Measurements from ENCODE around the gene CMTM6.
"Not testable (repeated sequence)": the region's sequence is repeated elsewhere in the genome, so short reads cannot be mapped to it uniquely, and the experiment has no call there.

Gene CMTM6

DNA sequence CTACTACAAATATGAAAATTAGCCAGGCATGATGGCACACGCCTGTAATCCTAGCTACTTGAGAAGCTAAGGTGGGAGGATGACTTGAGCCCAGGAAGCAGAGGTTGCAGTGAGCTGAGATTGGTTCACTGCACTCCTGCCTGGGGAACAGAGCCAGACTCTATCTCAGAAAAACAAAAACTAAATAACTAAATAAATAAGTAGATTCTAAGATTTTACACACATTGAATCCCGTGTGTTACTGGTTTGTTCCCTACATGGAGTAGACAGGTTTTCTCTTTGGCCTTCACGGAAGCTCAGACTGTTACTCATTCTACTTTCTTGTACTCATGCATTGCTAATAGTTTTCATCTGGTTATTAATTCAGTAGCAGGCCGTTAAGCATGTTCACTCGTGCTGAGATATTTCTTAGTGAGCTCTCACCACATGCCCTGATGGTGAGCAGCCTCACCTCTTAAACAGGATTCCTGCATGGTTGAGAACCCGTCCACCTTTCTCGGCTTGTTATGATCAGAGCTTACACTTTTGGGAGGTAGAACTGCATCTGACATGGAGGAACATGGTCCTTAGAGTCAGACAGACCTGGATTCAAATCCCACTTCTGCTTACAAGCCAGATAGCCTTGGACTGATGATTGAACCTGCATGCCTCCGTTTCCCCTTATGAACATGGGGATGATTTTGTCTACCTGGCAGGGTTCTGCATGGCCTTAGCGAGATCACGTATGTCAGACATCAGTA, 61.9 kb downstream of the CMTM6 start:
- DNase-seq, result no peak

DNA sequence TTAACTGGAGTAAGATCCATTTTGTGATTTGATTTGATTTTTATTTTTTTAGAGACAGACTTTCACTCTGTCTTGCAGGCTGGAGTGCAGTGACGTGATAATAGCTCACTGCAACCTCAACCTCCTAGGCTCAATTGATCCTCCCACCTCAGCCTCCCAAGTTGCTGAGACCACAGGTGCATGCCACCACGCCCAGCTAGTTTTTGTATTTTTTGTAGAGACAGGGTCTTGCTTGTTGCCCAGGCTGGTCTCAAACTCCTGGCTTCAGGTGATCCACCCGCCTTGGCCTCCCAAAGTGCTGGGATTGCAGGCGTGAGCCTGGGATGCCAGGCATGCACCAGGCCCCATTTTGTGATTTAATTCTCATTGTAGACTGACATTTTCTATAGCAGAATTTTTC, 63.2 kb downstream of the CMTM6 start:
- not testable (repeated sequence) for DNase-seq

DNA sequence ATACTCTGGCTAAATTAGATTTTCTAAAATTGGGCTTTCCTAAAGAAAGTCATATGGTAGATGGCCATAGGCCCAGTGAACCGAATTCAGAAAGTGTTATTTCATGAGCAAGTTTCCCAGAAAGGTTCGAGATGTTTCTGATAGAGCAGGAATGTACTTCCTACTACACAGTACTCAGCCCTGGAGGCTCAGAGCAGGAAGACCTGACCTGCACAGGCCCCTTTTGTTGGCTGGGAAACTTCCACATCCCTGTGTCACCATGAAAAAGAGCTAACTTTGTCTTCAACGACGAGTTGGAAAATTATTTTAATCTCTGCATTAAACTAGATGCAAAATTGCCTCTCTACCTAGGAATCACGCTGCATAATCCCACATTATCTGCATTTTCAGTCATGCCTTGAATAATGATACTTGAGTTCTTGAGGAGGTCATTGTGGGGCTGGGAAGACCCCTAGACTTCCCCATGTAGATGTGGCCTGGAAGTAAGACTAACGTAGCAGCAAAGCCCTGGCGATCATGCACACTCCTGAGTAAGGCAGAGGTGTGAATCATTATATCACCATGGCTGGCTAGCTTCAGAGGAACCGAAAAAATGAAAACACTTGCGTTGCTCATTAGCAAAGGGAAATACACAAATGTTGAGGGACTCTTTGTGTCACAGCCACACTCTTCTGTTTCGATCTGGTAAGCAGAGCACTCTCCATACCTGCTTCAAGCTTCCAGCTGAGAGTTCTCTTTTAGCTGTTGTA, 63.9 kb downstream of the CMTM6 start:
- DNase-seq, result no peak

DNA sequence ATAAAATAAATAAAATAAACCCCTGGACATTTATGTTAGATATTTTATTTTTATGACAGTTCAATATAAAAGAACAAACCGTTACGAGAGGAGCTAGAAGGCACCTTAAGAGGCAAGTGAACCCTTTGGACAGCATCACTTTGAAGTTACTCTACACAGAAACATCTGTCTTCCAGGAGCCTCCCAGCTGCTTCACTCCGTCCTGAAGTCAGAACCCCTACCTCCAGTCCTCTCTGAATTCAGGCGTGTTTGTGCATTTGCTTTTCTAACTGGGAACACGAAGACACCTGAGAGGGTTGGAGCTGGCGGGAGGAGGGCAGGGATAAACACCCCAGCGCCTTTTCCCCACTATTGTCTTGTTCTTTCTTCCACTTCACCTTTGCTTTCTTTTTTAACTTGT, 64.8 kb downstream of the CMTM6 start:
- no peak for DNase-seq

DNA sequence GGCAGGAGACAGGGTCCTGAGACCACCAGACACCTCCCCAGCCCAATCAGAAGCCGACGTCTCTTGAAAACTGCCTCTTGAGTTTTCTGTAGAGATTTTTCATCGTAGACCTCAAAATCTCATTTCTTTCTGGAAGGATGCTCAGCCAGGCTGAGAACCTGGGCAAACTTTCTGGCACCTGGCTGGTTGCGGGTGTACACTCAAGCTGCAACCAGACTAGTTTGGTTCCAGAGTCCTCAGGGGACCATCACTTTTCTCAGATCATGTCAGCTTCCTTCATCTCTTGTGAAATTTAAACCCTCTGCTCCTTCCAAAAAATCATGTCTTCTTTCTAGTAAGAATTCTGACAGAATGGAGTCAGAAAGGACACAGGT, 65.8 kb downstream of the CMTM6 start:
- no peak for DNase-seq

DNA sequence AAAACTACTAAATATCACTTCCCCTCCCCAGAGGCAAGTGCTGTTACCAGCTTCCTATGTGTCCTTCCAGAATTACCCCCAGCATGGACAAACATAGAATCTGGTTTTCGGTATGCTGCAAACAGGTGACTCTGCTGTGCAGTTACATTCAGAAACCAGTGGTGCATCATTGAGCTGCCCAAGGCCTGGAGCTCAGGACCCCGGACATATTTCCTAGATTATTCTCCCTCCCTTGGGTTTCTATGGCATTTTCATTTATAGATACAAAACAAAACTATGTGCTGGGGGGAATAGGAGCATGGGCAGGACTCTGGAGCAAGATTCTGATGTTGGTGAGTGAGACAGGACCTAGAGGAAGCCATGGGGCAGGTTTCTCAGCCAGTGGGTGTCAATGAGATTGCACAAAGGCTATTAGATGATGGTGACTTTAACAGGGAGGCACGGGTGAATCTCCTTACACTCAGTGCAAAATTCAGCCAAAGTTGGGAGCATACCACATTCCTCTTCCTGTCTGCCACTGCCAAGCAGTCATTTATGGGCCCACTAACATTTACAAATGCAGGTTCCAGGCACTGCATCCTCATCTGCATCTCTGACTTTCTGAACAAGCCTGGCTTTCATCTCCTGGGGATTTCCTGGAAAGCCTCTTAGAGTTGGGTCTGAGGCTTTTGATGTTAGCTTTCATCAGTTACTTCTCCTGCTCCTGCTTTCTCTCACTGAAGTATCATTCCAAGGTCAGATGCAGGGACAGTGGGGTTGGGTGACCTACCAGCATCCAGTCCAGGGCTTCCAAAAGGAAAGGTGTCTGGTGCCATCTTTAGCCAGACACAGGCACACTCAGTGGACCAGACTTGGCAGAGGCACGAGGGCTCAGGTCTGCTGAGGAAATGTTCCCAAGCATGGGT, 66.5 kb downstream of the CMTM6 start:
- DNase-seq, result no peak

DNA sequence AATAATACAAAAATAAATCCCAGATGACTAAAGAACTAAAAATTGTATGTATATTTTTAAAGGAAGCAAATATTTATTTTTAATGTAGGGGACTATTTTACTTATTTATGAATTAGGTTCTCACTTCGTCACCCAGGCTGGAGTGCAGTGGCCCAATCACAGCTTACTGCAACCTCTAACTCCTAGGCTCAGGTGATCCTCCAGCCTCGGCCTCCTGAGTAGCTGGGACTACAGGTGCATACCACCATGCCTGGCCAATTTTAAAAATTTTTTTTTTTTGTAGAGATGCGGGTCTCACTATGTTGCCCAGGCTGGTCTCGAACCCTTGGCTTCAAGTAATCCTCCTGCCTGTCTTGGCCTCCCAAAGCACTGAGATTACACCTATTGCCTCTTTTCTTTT, 68.4 kb downstream of the CMTM6 start:
- DNase-seq, result no peak

DNA sequence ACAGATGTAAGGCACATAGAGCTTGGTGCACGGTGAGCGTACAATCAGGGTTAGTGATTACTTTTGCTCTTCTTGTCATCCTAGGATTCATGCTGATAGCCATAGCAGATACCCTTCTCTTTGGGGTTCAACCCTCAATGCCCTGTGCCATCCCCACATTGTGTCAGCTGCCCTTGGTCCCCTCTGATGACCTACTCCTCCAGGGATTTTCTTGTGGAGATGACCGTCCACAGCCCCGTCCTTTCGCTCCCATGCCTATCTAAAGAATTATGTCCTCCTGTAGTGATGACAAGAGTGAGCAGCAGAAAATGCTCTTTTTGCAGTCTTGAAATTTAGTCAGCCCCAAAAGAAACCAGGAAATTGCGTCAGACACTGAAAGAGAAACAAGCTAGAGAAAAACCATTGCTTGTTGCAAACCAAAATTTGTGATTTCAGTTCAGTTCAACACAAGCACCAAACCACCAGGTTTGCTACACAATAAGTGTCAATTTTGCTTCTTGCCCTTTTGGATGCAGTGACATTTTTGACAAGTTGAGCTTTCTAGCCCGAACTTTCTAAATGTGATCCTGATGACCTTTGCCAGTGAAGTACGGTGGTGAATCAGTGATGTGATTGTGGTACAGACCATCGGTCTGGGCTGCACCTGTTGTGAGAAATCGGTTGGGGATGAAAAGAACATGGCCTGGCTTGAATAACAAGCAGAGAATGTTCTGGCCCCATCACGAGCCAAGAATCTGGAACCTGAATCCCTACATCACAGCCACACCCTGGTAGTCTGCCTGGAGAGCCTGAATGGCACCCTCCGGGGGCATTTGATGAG, 69.7 kb downstream of the CMTM6 start:
- peak in 1 of 2 donors; percentile 37 for DNase-seq

DNA sequence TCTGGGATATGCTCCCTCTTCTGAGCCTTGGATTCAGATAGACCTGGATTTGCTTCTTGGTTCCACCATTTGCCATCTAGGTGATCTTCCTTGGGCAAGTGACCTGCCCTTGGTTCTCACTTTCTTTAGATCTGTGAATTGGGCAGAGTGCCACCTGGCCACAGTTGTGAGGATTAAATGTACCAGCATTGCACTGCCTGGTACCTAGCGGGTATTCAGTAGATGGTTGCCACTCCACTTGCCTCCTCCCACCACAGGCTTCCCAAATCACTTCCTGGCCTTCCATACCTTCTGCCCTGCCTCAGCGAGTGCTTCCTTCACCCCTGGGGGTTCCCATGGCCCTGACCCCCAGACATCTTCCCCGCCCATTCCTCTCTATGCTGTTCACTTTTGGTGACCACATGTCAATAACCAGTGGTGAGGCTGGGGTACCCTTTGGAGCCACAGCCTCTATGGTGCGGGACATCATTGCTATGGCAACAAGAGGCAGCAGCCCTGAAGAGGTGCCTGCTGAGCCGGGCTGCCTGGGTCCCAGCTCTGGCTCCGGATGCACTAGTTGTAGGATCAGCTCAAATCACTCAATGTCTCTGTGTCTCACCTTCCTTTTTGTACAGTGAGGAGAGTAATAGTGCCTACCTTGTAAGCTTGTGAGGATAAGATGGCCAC, 70.5 kb downstream of the CMTM6 start:
- no peak for DNase-seq

DNA sequence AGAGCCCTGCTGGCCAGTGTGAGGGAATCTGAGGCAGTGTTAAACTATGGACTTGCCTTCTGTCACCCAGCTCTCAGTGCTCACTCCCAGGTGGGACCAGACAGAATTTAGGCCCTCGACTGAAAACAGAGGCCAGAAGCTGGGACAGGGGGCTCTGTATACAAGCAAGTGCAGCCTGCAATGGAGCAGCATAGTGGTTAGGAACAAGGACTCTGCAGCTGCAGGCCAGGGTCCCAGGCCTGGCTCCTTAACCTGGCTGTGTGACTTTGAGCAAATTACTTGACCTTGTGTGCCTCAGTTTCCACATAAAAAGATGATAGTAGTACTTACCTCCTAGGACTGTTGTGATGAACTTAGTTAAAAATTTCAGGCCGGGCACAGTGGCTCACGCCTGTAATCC, 71.2 kb downstream of the CMTM6 start:
- no peak for DNase-seq
